GM06990 (cell line): ENCODE data around the gene NUDC.
"Not testable (repeated sequence)": the region's sequence is repeated elsewhere in the genome, so short reads cannot be mapped to it uniquely, and the experiment has no call there.

Experiments
- DNase-seq: peaks from one replicate; pipeline ENCODE4 v3.0.0-alpha.2; 2011; ENCODE audit not compliant: insufficient read length; ENCODE audit errors: extremely low read depth
- H3K27me3 ChIP-seq: replicated peaks from 2 replicates; pipeline ENCODE4 v1.6.0; 2011; ENCODE audit warnings: low read length; ENCODE audit not compliant: control insufficient read depth, insufficient read depth
- H3K36me3 ChIP-seq: 2 replicates; pipeline ENCODE4 v1.5.1; 2011; ENCODE audit warnings: low read length; ENCODE audit not compliant: control insufficient read depth, insufficient read depth
- H3K4me3 ChIP-seq: replicated peaks from 2 replicates; pipeline ENCODE4 v1.5.1; 2011; ENCODE audit warnings: low read depth, mild to moderate bottlenecking, control low read depth, low read length
- TF ChIP-seq, protein P1 (sequence below): IDR thresholded peaks from 2 replicates; pipeline ENCODE4 v1.5.1; 2011; ENCODE audit warnings: low read length, control low read depth, mild to moderate bottlenecking, inconsistent platforms; ENCODE audit not compliant: insufficient read depth, poor library complexity, severe bottlenecking

The NUDC gene

DNA sequence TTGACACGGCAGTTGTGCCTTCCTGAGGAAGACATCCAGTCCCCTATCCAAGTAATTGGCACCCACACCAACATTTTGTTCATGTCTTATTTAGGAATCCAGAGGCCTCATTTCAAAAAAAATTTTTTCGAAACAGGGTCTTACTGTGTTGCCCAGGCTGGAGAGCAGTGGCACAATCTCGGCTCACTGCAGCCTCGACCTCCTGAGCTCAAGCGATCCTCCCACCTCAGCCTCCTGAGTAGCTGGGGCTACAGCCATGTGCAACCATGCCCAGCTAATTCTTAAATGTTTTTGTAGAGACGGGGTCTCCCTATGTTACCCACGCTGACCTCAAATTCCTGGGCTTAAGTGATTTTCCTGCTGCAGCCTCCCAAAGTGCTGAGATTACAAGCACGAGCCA lies 62.7 kb downstream of the NUDC start:
- Histone ChIP-seq H3K36me3 (no peaks in the 10 kb centered on the region), H3K27me3 (no peaks in the 10 kb centered on the region; the same call in 1 of the 2 replicates), H3K4me3 (no peak overlapping the region)
- DNase-seq: no peak
- TF ChIP-seq, protein P1, sequence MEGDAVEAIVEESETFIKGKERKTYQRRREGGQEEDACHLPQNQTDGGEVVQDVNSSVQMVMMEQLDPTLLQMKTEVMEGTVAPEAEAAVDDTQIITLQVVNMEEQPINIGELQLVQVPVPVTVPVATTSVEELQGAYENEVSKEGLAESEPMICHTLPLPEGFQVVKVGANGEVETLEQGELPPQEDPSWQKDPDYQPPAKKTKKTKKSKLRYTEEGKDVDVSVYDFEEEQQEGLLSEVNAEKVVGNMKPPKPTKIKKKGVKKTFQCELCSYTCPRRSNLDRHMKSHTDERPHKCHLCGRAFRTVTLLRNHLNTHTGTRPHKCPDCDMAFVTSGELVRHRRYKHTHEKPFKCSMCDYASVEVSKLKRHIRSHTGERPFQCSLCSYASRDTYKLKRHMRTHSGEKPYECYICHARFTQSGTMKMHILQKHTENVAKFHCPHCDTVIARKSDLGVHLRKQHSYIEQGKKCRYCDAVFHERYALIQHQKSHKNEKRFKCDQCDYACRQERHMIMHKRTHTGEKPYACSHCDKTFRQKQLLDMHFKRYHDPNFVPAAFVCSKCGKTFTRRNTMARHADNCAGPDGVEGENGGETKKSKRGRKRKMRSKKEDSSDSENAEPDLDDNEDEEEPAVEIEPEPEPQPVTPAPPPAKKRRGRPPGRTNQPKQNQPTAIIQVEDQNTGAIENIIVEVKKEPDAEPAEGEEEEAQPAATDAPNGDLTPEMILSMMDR: no peak

DNA sequence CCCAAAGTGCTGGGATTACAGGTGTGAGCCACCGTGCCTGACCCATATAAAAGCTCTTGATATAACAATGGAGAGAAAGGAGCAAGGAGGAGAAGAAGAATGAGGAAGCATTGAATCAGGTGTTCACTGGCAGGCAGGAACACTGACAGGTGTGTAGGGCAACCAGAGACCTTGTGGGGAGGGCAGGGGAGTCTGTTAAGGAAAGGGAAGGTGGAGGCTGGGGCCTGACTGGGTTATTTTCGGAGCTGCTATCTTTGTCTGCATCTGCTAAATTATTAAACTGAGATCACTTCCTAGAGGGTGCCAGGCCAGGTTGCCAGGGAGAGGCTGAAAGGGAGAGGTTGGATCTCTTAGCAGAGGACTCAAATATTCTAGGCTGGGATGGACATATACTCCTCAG lies 65.1 kb downstream of the NUDC start:
- H3K4me3 ChIP-seq: no peak overlapping the region
- TF ChIP-seq, protein P1: no peak
- H3K27me3 ChIP-seq: no peaks in the 10 kb centered on the region; the same call in 1 of the 2 replicates
- DNase-seq: no peak
- H3K36me3 ChIP-seq: no peaks in the 10 kb centered on the region

DNA sequence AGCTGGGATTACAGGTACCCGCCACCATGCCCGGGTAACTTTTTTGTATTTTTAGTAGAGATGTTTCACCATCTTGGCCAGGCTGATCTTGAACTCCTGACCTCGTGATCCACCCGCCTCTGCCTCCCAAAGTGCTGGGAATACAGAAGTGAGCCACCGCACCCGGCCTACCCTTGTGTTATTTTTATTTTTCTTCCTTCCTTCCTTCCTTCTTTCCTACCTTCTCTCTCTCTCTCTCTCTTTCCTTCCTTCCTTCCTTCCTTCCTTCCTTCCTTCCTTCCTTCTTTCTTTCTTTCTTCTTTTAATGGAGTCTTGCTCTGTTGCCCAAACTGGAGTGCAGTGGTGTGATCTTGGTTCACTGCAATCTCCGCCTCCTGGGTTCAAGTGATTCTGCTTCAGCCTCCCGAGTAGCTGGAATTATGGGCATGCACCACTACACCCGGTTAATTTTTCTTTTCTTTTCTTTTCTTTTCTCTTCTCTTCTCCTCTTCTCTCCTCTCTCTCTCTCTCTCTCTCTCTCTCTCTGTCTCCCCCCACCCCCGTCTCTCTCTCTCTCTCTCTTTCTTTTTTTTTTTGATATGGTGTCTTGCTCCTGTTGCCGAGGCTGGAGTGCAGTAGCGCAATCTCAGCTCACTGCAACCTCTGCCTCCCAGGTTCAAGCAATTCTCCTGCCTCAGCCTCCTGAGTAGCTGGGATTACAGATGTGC lies 68.0 kb downstream of the NUDC start:
- H3K4me3 ChIP-seq, DNase-seq, H3K36me3 ChIP-seq, H3K27me3 ChIP-seq: not testable (repeated sequence)

DNA sequence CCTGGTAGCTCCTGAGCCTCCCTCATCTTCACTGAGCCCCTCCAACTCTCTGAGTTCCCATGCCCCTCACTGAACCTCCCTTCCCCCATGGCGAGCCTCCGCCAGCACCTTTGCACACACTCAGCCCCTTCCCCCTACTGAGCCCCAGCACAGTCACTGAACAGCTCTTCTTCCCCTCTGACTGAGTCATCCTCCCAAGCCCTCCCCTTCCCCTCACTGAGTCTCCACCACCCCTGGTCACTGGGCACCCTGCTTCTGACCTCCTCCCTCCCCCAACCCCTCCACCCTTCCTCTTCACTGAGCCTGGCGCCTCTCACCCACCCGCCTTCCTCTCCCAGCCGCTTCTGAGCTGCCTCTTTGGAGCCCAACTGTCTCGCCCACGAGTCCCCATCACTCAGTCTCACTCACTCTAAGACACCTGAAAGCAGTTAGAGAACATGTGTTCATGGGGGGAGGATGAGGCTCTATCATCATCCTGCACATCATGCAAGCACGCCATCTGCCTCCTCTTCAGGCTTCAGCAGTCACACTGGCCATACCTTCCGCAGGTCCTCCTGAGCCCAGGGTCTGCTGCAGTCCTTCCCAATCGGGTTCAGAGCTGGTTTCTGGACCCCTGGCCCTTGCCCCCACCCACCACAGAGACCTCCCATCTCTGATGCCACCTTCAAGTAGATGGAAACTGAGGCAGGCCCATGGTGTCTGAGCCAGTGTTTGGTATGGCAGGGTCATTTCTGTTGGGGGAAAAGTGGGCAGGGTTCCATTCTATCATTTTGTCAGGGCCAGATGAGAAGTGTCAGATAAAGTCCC lies 70.0 kb downstream of the NUDC start:
- peaks cover 3% of the 10 kb centered on the region for H3K27me3 ChIP-seq
- no peak for DNase-seq
- TF ChIP-seq, protein P1: no peak

DNA sequence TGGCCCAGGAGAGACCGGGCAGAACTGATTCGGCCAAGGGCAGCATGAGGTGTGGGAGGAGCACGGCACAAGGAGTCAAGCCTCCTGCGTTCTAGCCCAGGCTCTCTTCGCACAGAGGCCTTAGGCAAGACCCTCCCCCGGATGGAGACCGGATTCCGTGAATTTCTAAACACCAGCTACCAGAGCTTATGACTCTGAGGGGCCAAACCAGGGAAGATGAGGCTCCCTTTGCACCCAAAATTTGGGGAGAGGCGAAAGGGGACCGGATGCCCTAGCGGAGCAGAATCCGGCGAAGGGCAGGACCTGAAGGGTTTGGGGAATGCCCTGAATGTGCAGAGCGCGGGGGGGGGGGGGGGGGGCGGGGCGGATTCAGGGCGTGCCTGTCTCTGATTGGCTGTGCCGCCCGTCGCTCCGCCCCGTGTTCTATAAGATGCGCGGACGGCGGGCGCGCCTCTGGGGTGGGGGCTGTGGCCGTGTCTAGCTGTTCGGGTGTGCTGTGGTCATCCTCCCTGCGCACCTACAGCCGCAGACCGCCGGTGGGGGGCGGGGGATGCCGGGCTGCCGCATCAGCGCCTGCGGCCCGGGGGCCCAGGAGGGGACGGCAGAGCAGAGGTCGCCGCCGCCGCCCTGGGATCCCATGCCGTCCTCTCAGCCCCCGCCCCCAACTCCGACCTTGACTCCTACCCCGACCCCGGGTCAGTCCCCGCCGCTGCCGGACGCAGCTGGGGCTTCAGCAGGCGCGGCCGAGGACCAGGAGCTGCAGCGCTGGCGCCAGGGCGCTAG lies 71.9 kb downstream of the NUDC start, which contains the start of gene TRNP1:
TRNP1 (plus strand) TSS at position 456 of the 783 bp plus-strand sequence; CDS start at position 551, 95 bp downstream.
- TF ChIP-seq, protein P1: no peak
- H3K4me3 ChIP-seq: peak within 1 kb of the TSS; percentile 55
- peaks cover 3% of the 10 kb centered on the region for H3K27me3 ChIP-seq
- H3K36me3 ChIP-seq: no peaks in the 10 kb centered on the region
- DNase-seq: peak; percentile 63

More for the DNA sequence above, 70.0 kb downstream of the NUDC start:
- H3K4me3 ChIP-seq: no peak overlapping the region
- no peaks in the 10 kb centered on the region for H3K36me3 ChIP-seq
